Testis (tissue), 2 donors: ENCODE data around the gene IKBIP.

Source experiments
- POLR2A ChIP-seq: fragments of 450-650 bp; IDR thresholded peaks from one replicate; pipeline ENCODE4 v1.6.1; 2017; ENCODE audit warnings: antibody characterized with exemption, mild to moderate bottlenecking, moderate library complexity
- TF ChIP-seq, protein P1 (sequence below), 3 experiments: fragments of 450-650 bp in 2 of 3; fragments of 200-600 bp in 1 of 3; sonication (generic) in 1 of 3; IDR thresholded peaks; one replicate each; pipeline ENCODE4 v1.5.1; 2016 to 2019; ENCODE audit warnings: antibody characterized with exemption in 3 of 3, mild to moderate bottlenecking in 2 of 3, moderate library complexity in 1 of 3

DNA sequence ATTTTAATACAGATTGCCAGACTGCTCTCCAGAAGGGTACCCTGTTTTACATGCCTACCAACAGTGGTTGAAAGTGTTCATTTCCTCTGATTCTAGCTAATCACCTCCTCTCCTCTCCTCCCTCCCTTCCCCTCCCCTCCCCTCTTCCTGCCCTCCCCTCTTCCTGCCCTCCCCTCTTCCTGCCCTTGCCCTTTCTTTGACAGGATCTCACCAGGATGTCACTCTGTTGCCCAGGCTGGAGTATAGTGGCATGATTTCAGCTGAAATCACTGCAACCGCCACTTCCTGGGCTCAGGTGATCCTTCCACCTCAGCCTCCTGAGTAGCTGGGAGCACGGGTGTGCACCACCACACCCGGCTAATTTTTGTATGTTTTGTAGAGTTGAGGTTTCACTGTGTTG lies 25.2 kb upstream of the IKBIP start:
- TF ChIP-seq, protein P1, sequence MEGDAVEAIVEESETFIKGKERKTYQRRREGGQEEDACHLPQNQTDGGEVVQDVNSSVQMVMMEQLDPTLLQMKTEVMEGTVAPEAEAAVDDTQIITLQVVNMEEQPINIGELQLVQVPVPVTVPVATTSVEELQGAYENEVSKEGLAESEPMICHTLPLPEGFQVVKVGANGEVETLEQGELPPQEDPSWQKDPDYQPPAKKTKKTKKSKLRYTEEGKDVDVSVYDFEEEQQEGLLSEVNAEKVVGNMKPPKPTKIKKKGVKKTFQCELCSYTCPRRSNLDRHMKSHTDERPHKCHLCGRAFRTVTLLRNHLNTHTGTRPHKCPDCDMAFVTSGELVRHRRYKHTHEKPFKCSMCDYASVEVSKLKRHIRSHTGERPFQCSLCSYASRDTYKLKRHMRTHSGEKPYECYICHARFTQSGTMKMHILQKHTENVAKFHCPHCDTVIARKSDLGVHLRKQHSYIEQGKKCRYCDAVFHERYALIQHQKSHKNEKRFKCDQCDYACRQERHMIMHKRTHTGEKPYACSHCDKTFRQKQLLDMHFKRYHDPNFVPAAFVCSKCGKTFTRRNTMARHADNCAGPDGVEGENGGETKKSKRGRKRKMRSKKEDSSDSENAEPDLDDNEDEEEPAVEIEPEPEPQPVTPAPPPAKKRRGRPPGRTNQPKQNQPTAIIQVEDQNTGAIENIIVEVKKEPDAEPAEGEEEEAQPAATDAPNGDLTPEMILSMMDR (IDR thresholded peaks at IDR 0.05) = no peak
- no peak for TF ChIP-seq POLR2A
